Spleen (tissue), 11 donors: Measurements from ENCODE around the gene TRIM8. TPM values are rescaled to one million over a fixed set of nuclear protein-coding genes. Genes with fewer than 3 reads are reported as not detected.

Source experiments
- DNase-seq: peaks from one replicate; pipeline ENCODE4 v3.0.0-alpha.2; 2020
- H3K27ac ChIP-seq, 8 donors: fragments of 200-600 bp; sonication (generic) in 7 of 8; 1 replicate in 4 of 8; 2 replicates in 4 of 8; pipeline versions ENCODE4 v1.5.0 to v1.8.0; 2016 to 2021; ENCODE audit warnings: inconsistent platforms in 4 of 8, mild to moderate bottlenecking in 4 of 8, moderate library complexity in 1 of 8
- H3K27me3 ChIP-seq, 7 donors: fragments of 200-600 bp; sonication (generic) in 6 of 7; replicated peaks in 1 of 7; 1 replicate in 4 of 7; 2 replicates in 3 of 7; pipeline versions ENCODE4 v1.5.0 to v1.8.0; 2016 to 2021; ENCODE audit warnings: inconsistent platforms in 3 of 7, mild to moderate bottlenecking in 1 of 7
- H3K36me3 ChIP-seq, 6 donors: fragments of 200-600 bp; sonication (generic) in 5 of 6; 1 replicate in 4 of 6; 2 replicates in 2 of 6; pipeline versions ENCODE4 v1.5.0 to v1.8.0; 2016 to 2021; ENCODE audit warnings: inconsistent platforms in 2 of 6
- H3K4me1 ChIP-seq, 6 donors: fragments of 200-600 bp; sonication (generic) in 5 of 6; 1 replicate in 3 of 6; 2 replicates in 3 of 6; pipeline versions ENCODE4 v1.5.0 to v1.8.0; 2016 to 2021; ENCODE audit warnings: inconsistent platforms in 3 of 6
- H3K4me3 ChIP-seq, 8 donors: fragments of 200-600 bp; sonication (generic) in 7 of 8; 1 replicate in 4 of 8; 2 replicates in 4 of 8; pipeline versions ENCODE4 v1.5.0 to v1.8.0; 2016 to 2021; ENCODE audit warnings: inconsistent platforms in 4 of 8, mild to moderate bottlenecking in 4 of 8, moderate library complexity in 2 of 8
- H3K9me3 ChIP-seq, 8 donors: fragments of 200-600 bp; sonication (generic) in 7 of 8; 1 replicate in 4 of 8; 2 replicates in 4 of 8; pipeline versions ENCODE4 v1.5.0 to v1.8.0; 2016 to 2021; ENCODE audit warnings: inconsistent platforms in 4 of 8
- CTCF ChIP-seq, 11 experiments: fragments of 200-600 bp in 7 of 11; fragments of 450-650 bp in 4 of 11; sonication (generic) in 4 of 11; IDR thresholded peaks in 8 of 11; conservative IDR thresholded peaks in 3 of 11; 1 replicate in 7 of 11; 2 replicates in 4 of 11; pipeline versions ENCODE4 v1.4.0 to v1.8.0; 2016 to 2021; ENCODE audit warnings: antibody characterized with exemption in 11 of 11, inconsistent platforms in 4 of 11, mild to moderate bottlenecking in 1 of 11
- POLR2A ChIP-seq, 3 donors: fragments of 450-650 bp; IDR thresholded peaks; one replicate each; pipeline ENCODE4 v1.5.1; 2017; ENCODE audit warnings: antibody characterized with exemption in 3 of 3, mild to moderate bottlenecking in 1 of 3
- POLR2AphosphoS5 ChIP-seq, 3 donors: sonication (generic); formaldehyde crosslinking; IDR thresholded peaks; one replicate each; pipeline ENCODE4 v1.5.1; 2017; ENCODE audit warnings: antibody characterized with exemption in 3 of 3
- WGBS, 5 donors: extraction: QIAGEN DNeasy Blood & Tissue Kit in 3 of 5; methylation state at CpG; one replicate each; pipeline versions ENCODE4 v1.1.5 to v1.1.7; 2013 to 2018; 5-methylcytosine and 5-hydroxymethylcytosine counted together
- intact Hi-C: fragments of 100-400 bp; cut with DNase I; formaldehyde crosslinking; loops from one replicate; pipeline ENCODE4 v1.15.0; 2023; ENCODE audit warnings: low total_unique reads
- polyA plus RNA-seq, 3 donors: library from polyadenylated mRNA; stranded (reverse); fragments of 200-250 nt; gene quantifications; one replicate each; pipeline ENCODE4 v1.2.1, GENCODE V29; 2013
- total RNA-seq, 7 donors: library from RNA; depleted of rRNA in 3 of 7; stranded (reverse); fragments of >200 nt in 3 of 7; fragmentation: NEBNext Ultra II Directional in 4 of 7; extraction: Animal tissue kit (Norgen Biotek cat#: 25700) in 4 of 7; gene quantifications; one replicate each; pipeline versions ENCODE4 v1.1.0 to v1.2.1, GENCODE V29; 2016 to 2021
- donor health status: healthy with polysubstance abuse.
- donor health status: DM: no; HTN: no; CAD: no; lungs with moderate emphysema.
- donor health status: DM: no; HTN: no; CAD: no.
- donor health status: Bipolar disorder and iron deficiency.
- donor health status: healthy.
- donor health status: DM: no; HTN: no; CAD: no.
- donor health status: DM: yes; HTN: yes; CAD: no.

The TRIM8 gene
- total and polyA plus RNA-seq, 10 donors: 23.5 to 116 (median 87.8) TPM

GRCh38 chr10:102668326-102669107 lies 24.2 kb downstream of the TRIM8 start:
- Histone ChIP-seq H3K27me3 (no peaks in the 10 kb centered on the region), H3K4me1 (peaks cover 4 to 50% (median 25%) of the 10 kb centered on the region in 6 donors), H3K36me3 (no peaks in the 10 kb centered on the region), H3K9me3 (no peaks in the 10 kb centered on the region), H3K4me3 (no peak overlapping the region), H3K27ac (peak overlapping the region in 4 of 8 donors; percentile 17 to 51 (median 38))
- intact Hi-C loops: no loop called here
- TF ChIP-seq POLR2A (IDR thresholded peaks at IDR 0.05) (no peak), CTCF (IDR thresholded peaks at IDR 0.05 in 8 of 11, conservative IDR thresholded peaks at IDR 0.05 in 3 of 11) (no peak), POLR2AphosphoS5 (IDR thresholded peaks at IDR 0.05) (peak in 1 of 3 donors; percentile 24)
- WGBS, 5 donors: 76 to 91% (median 84%) methylated on average over 9 to 10 of the region's 10 CpGs
- DNase-seq: no peak

DNA sequence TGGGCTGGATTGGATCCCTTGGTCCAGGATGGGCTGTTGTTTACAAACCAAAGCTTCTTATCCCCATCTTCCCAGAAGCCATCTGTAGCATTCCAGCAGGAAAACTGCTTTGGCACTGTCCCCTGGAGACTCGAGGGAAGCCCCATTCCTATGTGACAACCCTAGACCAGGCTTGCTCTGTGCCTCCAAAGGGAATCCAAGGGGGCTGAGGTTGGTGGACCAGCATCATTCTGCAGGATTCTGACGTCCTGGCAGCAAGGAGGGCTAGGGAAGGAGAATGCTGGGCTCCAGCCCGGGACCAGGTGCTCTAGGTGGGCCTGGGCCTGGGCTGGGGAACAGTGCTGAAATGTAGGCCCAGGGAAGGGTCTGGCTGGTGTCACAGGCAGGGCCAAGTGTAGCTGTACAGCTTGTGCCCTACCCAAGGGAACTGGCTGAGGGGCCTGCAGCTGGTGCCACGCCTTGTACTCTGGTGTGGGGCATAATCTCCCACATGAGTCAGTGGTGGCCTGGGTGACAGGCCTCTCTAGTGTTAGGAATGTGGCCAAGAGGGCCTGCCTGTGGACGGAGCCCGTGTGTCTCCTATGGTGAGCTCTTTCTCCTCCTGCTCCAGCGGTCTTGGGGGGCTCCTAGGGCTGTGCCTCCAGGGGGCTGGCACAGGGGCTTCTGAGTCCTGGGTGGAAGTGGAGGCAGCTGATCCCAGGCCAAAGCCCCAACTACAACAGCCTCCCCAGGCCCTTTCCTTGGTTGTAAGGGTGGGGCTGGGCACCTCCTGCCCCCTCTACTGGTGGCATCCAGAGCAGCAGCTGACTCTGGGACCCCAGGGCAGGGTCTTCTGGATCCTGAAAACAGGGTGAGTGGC lies 25.2 kb downstream of the TRIM8 start:
- 56 to 91% (median 84%) methylated on average over 3 to 7 of the region's 7 CpGs for WGBS, 5 donors
- intact Hi-C loops: no loop called here
- no peak overlapping the region for H3K4me3 ChIP-seq
- peak overlapping the region in 5 of 8 donors; percentile 17 to 51 (median 38) for H3K27ac ChIP-seq
- no peaks in the 10 kb centered on the region for H3K27me3 ChIP-seq
- H3K4me1 ChIP-seq: peaks cover 7 to 59% (median 35%) of the 10 kb centered on the region in 6 donors
- H3K9me3 ChIP-seq: no peaks in the 10 kb centered on the region
- TF ChIP-seq CTCF (IDR thresholded peaks at IDR 0.05 in 8 of 11, conservative IDR thresholded peaks at IDR 0.05 in 3 of 11) (peak in 6 of 11 experiments; percentile 5 to 63 (median 47)), POLR2A (IDR thresholded peaks at IDR 0.05) (no peak), POLR2AphosphoS5 (IDR thresholded peaks at IDR 0.05) (peak in 2 of 3 donors; percentile 35 to 40)
- no peaks in the 10 kb centered on the region for H3K36me3 ChIP-seq
- no peak for DNase-seq

- H3K27ac ChIP-seq: peak overlapping the region in 5 of 8 donors; percentile 17 to 51 (median 38)
- no peaks in the 10 kb centered on the region for H3K36me3 ChIP-seq
- no peak for DNase-seq
- H3K4me3 ChIP-seq: no peak overlapping the region
- no peak for TF ChIP-seq POLR2A (IDR thresholded peaks at IDR 0.05)
- TF ChIP-seq POLR2AphosphoS5 (IDR thresholded peaks at IDR 0.05): no peak
- TF ChIP-seq CTCF (IDR thresholded peaks at IDR 0.05 in 8 of 11, conservative IDR thresholded peaks at IDR 0.05 in 3 of 11): peak in 1 of 11 experiments; percentile 2
- intact Hi-C loops: no loop called here
- H3K27me3 ChIP-seq: no peaks in the 10 kb centered on the region
- 86 to 94% (median 89%) methylated on average over 6 to 9 of the region's 9 CpGs for WGBS, 5 donors
- H3K4me1 ChIP-seq: peaks cover 15 to 66% (median 42%) of the 10 kb centered on the region in 6 donors
- H3K9me3 ChIP-seq: no peaks in the 10 kb centered on the region
Measured at GRCh38 chr10:102670065-102670670, 25.9 kb downstream of the TRIM8 start.
